Heart left ventricle (tissue), 13 donors: ENCODE data around the gene OR2A7.
"Not testable (repeated sequence)": the region's sequence is repeated elsewhere in the genome, so short reads cannot be mapped to it uniquely, and the experiment has no call there.

ENCODE experiments used
- CTCF ChIP-seq, 12 donors: fragments of 200-600 bp; sonication (generic) in 4 of 12; IDR thresholded peaks; one replicate each; pipeline versions ENCODE4 v1.5.0 to v1.8.0; 2018 to 2022; ENCODE audit warnings: antibody characterized with exemption in 12 of 12, mild to moderate bottlenecking in 5 of 12
- POLR2A ChIP-seq, 2 donors: fragments of 450-650 bp; IDR thresholded peaks; one replicate each; pipeline ENCODE4 v1.6.1; 2017; ENCODE audit warnings: antibody characterized with exemption in 2 of 2, mild to moderate bottlenecking in 2 of 2, moderate library complexity in 2 of 2
- donor health status: ischemic (EF 13 %, LVEDD 7.1; RV severe dilation, severe dysfunction).
- donor health status: DM: no; HTN: yes; CAD: no.
- donor health status: DM: no; HTN: no; CAD: no.
- donor health status: ischemic (EF 25% LVEDD 6.9; RV normal size, moderate dysfunction).
- donor health status: ischemic (EF 25% LVEDD 5.7; RV mildly dilated, moderate dysfunction).
- donor health status: ischemic (EF 35%, LVEDD 5.7; RV mildly dilated, moderate dysfunction).
- donor health status: nonischemic (EF 11% LVEDD 7.7; RV severe dilation, severe dysfunction).
- donor health status: DM: yes; HTN: yes; CAD: no.
- donor health status: PGD.
- donor health status: ischemic (EF 29% LVEDD 5.4; RV normal size, mild dysfunction).
- donor health status: nonischemic (EF 23%, LVEDD 6.1; RV moderate dilation, normal function).

GRCh38 chr7:144311218-144311617 is 46.6 kb upstream of the OR2A7 start:
- TF ChIP-seq CTCF, POLR2A (IDR thresholded peaks at IDR 0.05): not testable (repeated sequence)
